Activated CD4-positive, alpha-beta T cell treated with anti-CD3 and anti-CD28 coated beads, Interleukin-2, amount 50 U/mL, for 16 hours (primary cell): ENCODE data around the gene ALDH3A2.
A peak's percentile ranks its signal among the peaks of the same experiment; 100 is the strongest.

Experiments
- DNase-seq: peaks from one replicate; pipeline ENCODE4 v3.0.0-alpha.2; 2020

Gene ALDH3A2

DNA sequence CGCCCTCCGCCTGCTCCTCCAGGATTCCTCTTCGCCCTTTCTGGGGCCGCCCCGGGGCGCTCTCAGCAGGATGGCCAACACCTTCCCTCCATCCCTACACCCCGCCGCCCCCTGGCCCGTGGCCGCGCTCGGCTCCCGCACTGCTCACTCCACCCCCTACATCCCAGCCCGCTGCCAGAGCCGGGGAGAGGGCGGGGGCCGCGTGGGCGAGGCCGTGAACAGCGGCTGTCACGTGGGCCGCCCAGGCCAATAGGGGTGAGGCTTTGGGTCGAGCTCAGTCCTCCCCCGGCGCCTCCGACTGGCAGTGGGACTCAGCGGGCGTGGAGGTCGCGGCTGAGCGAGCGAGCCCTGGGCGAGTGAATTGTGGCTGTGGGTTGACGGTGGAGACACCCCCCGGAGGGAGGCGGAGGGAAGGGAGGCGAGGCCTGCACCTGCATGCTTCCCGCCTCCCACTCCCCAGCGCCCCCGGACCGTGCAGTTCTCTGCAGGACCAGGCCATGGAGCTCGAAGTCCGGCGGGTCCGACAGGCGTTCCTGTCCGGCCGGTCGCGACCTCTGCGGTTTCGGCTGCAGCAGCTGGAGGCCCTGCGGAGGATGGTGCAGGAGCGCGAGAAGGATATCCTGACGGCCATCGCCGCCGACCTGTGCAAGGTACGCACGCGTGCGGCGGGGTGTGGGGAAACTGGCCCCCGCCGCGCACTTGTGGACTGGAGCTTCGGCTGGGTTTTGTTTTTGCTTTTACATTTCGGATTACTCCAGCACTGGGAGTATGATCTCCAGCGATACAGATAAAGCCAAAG lies at the start of gene ALDH3A2:
Gene ALDH3A2, plus strand, starts transcription at position 277 of the 799 bp plus-strand sequence. Its CDS starts 221 bp downstream, at position 498.
- peak; percentile 95 for DNase-seq

DNA sequence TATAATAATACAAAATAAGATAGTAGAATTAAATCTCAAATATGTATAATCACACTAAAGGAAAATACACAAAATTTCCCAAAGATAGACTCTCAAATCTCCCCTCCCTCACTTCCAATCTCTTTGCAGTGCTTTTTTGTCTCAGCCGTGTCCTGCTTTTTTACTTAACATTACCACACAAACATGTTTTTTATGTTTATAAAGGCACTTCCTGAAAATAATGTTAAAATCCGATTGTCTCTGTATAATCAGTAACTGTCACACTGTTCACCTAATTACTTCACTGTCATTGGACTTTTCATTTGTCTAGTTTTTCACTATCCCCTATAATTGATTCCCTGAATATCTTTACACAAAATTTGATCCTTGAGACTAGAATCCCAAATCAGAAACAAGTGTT lies 38.2 kb upstream of the ALDH3A2 start:
- DNase-seq = no peak

DNA sequence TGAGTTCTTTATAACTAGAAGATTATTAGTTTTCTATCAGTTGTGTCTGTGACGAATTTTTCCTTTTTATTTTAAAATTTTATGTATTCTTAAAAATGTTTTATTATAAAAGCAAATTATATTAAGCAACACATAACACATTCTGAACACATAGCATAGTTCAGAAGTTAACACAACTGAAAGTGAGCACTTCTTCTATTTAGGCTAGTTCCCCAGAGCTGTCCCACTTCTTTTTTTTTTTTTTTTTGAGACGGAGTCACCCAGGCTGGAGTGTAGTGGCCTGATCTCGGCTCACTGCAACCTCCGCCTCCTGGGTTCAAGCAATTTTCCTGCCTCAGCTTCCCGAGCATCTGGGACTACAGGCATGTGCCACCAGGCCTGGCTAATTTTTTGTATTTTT lies 37.7 kb upstream of the ALDH3A2 start:
- no peak for DNase-seq

DNA sequence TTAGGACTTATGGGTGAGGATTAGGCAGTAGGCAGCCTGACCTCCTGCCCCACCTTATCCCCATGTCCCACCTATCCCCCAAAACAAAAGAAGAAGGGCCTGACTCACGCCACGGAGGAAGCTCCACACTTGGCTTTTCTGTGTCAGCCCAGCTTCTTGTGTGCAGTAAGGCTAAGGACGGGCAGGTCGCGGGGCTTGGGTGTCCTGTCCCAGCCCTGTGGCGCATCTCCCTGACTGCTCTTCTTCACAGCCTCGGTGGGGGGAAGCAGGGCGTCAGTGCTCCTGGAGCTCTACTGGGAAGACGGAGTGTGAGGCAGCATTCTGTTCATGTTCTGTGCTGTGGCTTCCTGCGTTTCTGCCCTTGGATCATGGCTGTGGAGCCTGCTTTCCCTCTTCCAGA lies 34.6 kb upstream of the ALDH3A2 start:
- DNase-seq = no peak

DNA sequence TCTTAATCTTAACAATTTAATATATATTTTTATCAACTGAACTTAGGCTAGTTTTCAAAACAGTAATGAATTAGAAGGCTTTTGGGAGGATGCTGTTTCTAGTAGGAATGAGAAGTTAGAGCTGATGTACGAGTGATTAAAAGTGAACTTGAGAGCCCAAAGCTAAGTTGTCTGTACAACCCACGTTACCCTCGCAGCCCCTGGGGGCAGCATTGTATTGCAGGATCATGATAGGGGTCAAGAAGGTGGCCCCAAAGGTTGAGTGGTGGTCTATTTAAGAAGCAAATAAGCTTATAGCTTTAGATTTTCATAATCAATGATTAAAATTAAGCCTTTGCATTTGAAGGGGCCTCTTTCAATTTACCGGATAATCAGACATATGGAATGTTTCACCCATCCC lies 33.7 kb upstream of the ALDH3A2 start:
- no peak for DNase-seq

DNA sequence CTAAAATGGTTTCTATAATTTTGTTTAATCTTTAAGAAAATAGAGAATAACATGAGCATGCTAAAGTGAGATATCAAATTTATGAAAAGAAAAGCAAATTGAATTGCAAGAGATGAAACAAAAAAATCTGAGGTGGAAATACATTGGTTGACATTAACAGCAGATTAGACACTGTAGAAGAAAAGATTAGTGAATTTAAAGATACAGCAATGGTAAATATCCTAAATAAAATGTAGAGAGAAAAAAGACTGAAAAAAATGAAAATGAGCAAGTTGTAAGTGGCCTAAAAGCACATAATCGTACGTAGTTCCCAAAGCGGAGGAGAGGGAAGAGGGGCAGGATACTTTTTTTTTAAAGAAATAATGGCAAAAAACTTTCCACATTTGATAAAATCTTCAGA lies 30.5 kb upstream of the ALDH3A2 start:
- no peak for DNase-seq

DNA sequence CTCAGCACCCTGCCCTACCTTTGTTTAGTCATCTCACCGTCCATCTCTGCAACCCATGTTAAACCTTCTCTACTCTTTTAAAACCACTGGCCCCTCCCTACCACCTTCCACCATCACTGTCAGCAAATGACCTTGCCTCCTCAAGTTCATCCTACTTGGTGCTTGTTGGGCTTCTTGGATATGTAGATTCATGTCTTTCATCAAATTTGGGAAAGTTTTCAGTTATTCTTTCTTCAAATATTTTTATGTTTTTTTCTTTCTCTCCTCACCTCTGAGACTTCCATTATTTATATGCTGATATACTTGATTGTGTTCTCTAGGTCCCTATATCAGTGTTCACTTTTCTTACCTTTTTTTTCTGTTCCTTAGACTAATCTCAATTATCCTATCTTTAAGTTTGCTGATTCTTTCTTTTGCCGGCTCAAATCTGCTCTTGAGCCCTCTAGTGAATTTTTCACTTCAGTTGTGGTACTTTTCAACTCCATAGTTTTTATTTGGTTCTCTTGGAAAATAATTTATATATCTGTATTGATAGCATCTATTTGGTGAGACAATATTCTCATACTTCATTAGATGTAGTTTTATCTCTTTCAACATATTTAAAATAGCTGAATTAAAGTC lies 28.7 kb upstream of the ALDH3A2 start:
- no peak for DNase-seq

DNA sequence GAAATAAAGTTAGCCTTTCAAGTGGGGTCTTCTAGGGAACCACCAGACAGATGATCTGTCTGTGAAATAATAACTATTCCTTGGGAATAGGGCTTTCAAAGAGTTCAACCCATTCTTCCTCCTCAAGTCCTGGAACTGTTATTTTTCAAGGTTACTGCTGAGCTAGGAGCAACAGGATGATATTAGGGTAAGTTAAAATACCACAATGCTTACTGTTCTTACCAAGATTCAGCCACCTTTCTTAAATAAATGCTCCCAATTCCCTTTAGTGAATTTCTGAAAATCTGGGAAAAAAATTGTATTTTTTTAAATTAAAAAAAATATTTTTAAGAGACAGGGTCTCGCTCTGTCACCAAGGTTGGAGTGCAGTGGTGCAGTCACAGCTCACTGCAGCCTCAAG lies 26.9 kb upstream of the ALDH3A2 start:
- DNase-seq = no peak

DNA sequence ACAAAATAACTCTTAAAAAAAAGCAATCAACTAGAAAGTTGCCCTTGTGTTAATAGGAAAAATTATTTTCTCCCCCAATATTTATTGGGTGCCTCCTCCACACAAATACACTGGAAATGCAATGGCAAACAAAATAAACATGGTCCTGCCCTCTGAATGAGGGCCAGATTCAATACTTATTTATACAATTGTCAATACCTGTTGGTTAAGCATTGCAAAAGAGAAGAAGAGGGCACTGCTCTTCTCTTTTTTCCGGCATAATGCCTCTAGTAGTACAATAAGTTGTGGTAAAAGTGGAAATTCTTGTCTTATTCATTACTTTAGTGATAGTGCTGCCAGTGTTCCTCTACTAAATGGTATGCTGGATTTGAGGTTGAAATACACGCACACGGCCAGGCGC lies 22.5 kb upstream of the ALDH3A2 start:
- no peak for DNase-seq

DNA sequence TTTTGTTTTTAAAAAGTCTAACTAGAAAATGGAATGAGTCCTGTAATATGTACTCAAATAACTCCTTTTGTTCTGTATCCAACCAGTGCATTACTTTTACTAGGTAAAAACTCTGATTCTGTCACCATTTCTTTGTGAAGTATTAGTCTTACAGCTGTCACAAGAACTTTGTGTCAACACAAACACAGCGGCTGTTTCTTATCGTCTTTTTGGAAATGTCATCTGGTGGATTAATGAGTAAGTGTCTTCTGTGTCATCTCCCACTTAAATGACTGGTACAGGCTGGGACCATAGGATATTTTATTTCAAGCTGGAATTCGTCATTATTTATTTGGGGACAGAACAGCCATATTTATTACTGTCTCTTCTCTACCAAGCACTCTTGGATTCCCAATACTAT lies 19.1 kb upstream of the ALDH3A2 start:
- DNase-seq = no peak

DNA sequence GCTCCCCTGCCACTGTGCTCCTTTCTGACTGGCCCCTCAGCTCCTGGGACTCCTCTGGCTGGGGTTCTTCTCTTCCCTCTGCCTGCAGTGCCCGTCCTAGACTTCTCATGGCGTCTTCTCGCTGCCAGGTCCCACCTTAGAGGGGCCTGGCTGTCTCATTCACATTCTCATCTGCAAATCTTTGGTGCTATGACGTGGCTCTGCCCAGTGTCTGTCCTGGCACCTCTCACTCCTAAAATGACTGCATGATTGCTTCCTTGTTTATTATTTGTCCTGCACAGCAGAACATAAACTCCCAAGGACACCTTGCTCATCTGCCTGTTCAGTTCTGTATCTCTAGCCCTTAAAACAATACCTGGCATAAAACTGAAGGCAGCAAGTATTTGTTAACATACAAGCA lies 18.5 kb upstream of the ALDH3A2 start:
- no peak for DNase-seq

DNA sequence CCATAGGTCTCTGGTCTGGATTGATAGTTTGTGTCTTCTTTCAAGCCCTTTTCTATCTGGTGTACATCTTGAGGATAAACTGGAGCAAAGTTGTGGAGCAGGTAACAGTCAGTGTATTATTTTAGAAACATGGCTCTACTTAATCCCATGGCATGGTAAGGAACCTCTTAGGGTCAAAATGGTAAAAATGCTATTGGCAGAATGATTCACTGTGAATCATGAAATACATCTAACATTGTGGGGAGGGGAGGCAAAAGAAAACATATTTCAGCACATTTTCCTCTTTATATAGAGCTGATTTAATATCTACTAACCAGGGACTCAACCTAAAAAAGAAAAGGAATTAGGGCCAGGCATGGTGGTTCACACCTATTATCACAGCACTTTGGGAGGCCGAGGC lies 17.9 kb upstream of the ALDH3A2 start:
- no peak for DNase-seq

DNA sequence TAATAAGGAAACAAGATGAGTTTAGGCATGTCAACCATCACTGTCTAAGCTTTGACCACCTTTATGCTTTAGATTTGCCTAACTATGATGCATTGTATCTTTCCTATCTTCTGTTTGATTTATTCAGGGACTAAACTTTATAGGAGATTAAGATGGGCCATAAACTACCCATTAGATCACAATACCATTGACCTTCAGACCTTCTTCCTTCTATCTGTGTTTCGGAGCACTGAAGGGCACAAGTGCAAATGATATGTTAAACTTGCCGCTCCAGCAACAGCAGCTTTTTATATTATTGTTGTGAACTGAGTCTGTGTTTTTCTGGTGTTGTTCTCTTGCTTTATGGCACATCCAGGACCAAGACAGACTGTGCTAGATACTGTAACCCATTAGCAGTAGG lies 16.6 kb upstream of the ALDH3A2 start:
- no peak for DNase-seq

DNA sequence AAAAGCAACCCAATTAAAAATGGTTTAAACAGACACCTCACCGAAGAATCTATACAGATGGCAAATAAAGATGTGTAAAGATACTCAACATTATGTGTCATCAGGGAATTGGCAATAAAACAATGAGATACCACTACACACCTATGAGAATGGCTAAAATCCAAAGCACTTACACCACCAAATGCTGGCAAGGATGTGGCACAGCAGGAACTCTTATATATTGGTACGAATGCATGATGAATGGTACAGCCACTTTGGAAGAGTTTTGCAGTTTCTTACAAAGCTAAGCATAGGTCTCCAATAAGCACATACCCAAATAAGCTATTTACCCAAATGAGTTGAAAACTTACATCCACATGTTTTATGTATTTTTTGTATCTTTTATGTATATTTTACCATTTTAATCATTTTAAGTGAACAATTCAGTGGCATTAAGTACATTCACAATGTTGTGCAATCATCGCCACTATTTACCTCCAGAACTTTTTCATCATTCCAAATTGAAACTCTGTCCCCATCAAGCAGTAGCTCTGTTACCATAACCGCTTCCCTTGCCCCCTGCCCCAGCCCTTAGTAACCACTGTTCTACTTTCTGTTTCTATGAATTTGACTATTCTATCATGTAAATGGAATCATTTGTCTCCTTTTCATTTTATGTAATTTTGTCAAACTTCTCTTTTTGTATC lies 6.7 kb upstream of the ALDH3A2 start:
- no peak for DNase-seq

DNA sequence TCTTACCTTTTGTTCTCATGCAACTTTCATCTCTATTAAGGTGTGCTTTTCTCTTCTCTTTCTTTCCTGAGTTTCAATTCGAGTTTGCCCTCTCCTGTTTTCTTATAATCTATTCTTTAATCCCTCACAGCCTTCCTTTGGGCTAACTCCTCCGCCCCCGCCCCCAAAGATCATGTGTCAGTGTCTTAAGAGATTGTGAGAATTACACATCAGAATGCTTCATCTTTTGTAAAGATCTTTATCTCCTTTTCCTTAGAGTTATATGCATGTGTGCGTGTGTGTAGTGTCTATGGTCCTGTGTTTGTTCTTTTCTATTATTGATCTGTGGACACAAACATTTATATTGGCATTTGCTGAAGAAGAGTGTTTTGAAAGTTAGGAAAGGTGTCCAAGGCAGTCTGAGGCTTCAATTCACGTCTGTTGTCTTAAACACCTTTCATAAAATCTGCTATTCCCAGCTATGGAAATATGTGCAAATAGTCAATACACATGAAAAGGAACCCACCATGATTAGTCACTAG lies 6.1 kb upstream of the ALDH3A2 start:
- no peak for DNase-seq

DNA sequence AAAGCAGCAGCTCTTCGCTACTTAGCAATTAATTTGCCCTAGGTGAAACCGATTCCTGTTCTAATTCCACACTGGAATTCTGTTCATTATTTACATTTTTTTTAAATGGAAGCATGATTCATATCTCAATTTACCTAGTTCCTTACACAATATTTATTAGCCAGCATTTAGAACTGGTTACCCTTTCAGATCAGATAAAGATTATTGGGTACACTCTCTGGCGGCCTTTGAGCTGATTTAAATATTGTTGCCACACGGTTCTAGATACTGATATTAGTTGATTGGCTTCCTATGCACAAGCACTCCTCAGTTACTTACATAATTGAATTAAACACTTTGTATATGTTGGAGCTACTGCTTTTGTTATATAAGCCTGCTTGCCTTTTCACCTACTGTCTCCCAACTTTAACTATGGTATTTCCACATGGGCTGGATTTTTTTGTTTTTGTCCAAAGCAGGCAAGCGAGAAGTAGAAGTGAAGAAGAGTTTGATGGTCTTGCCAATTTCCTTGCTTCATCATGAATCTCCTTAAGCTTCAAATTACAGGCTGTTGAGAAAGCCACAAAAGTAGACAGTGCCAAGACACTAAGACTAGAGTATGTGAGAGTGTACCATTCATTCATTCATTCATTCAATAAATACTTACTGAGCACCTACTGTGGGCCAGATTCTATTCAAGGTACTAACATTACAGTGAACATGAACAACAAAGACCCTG lies 3.9 kb upstream of the ALDH3A2 start:
- no peak for DNase-seq

DNA sequence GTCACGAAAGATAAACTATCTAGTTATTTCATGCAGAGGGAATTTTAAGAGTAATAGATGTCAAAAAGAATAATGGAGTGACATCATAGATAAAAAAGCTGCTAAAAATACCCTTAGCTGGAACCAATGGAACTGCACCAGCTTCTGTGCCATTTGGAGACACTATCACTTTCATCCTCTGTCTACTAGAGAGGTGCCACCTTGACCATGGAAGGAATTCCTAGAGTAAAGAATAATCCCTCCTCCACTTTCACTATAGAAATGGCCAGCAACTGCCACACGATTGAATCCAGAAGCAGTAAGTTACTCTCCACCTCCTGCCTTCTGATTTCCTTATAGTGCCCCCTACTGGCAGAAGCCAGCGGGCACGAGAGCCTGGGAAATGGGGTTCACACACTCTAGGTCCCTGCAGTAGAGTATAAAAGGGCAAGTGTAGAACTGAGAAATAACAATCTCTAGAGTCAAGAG lies 2.8 kb upstream of the ALDH3A2 start:
- DNase-seq = peak; percentile 67

DNA sequence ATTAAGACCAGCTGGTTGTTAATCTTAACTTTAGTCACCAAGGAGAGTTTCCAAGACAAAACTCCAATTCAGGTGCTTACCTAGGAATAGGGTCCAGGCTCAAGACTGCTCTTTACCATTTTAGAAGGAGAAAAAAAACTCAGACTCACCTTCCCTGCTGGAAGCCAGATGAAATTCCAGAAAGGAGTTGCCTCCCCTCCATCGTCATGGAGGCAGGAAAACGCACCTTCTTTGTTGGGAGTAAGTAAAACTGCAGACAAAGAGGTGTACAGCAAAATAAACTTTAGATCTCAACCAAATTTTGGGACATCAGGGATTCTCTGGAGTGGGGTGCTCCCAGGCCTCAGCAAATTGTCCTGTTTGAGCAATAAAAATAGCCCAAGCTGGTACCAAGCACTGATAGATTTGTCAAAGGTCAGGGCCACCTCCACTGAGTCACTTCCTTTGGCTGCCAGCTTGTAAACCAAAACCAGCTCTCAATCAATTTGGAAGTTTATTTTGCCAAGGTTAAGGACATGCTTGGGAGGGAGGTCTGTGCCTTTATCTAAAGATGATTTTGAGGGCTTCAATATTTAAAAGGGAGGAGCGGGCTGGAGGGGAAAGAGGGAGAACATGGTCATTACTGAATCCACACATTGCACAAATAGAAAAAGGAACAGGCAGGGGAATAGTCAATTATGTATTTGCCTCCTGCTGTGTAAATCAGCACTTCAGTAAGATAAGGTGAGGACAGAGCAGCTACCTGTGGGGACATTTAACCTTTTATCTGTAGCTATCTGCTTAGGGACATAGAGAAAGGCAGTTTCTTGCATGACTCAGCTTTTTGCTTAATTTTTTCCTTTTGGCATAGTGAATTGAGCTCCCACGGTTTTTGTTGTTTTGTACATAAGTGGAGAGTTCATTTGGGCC lies 1.5 kb upstream of the ALDH3A2 start:
- peak; percentile 15 for DNase-seq

DNA sequence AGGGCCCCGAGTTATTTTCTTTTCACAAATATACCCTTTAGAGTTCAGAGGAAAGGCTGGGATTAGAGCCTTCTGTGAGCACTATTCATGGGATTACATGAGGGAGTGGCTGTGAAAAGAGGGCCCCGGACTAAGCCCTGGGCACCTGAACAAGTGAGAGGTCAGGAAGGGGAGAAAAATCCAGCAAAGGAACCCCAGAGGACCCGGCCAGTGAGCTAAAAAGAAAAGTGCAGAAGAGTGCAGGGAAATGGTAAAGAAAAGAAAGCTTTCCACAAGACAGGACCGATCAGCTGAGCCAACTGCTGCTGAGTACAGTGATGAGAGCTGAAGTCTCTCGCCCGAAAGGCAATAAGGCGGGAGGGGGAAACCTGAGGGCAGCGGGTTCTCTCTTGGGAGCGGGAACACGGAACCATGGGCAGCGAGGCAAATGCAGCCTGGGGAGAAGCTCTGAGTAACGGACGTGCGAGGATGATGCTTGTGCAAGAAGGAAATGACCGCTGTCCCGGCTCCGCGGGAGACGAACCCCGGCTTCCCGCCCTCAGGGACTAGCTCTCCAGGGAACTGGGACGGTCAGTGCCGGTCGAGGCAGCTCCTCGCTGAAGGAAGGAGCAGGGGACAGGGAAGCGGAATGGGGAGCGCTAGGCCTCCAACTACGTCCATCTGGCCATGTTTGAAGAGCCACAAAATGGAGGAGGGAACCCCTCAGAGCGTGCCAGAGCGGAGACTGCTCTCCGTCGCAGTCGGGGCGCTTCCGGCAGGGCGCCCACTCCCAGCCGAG lies 665 bp upstream of the ALDH3A2 start:
- peak; percentile 41 for DNase-seq

DNA sequence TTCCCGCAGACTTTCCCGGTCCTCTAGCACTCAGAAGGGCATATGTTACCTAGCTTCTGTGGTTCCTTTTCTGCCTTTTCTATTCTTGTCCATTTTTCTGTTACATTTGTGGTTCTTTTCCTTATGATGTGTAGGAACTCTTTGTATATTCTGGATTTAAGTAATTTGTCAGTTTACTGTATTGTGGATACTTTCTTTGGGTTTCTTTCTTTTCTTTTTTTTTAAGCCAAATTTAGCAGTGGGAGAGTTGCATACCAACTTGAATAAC lies 657 bp downstream of the ALDH3A2 start:
- no peak for DNase-seq

DNA sequence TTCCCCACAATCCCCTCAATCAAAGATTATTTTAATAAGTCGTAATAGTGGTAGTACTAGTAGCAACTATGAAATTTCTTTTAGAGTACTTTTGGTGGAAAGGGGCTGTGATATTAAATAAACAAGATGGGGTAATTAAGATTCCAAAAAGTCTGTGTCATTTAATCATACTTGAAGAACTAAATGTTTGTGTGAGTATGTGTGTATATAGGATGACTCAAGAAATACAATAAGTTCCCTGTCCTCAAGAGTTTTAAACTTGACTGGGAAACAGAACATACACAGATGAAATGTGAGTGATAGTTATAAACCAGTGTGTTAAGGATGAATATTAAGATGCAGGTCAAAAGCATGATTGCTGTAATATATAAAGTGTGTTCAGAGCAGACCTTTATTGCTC lies 2.3 kb downstream of the ALDH3A2 start:
- no peak for DNase-seq
